ENCODE measurements around the gene C14orf132. TPM values are rescaled to one million over a fixed set of nuclear protein-coding genes. Genes with fewer than 3 reads are reported as not detected.

The C14orf132 gene
- polyA plus RNA-seq, 3 donors: not detected

- Histone ChIP-seq H4K20me1 (ENCODE audit: insufficient read depth, low read length) (no peaks in the 10 kb centered on the region), H3K4me3 (replicated peaks in 1 of 3; ENCODE audit: low read depth in 2 of 3, low read length in 3 of 3) (no peak overlapping the region), H3K36me3 (replicated peaks in 1 of 2; ENCODE audit: control insufficient read depth in 1 of 2, insufficient read depth in 2 of 2, low read length in 2 of 2) (no peaks in the 10 kb centered on the region), H3K27me3 (ENCODE audit: control insufficient read depth in 2 of 2, insufficient read depth in 2 of 2, low read length in 2 of 2) (no peaks in the 10 kb centered on the region), H3K4me1 (ENCODE audit: control insufficient read depth in 1 of 2, insufficient read depth in 2 of 2, low read length in 2 of 2) (no peaks in the 10 kb centered on the region), H2AFZ (ENCODE audit: insufficient read depth, low read depth, low read length, poor library complexity, severe bottlenecking) (no peak overlapping the region), H3K79me2 (ENCODE audit: insufficient read depth, low read length) (no peaks in the 10 kb centered on the region), H3K9me3 (replicated peaks in 1 of 2; ENCODE audit: control insufficient read depth in 1 of 2, insufficient read depth in 1 of 2, low read length in 2 of 2) (no peaks in the 10 kb centered on the region), H3K9ac (ENCODE audit: insufficient read depth, low read length, poor library complexity, severe bottlenecking) (no peak overlapping the region), H3K27ac (ENCODE audit: low read depth in 1 of 2, low read length in 2 of 2) (no peak overlapping the region), H3K4me2 (replicated peaks; ENCODE audit: extremely low read depth, low read length, poor library complexity, severe bottlenecking) (no peak overlapping the region)
- intact Hi-C loops (cut with micrococcal nuclease): no loop called here
- no peak overlapping the region for H3K27ac Mint-ChIP-seq
- H3K36me3 Mint-ChIP-seq: no peaks in the 10 kb centered on the region
- TF ChIP-seq CTCF (IDR thresholded peaks at IDR 0.05): no peak
- peaks cover 4 to 11% (median 7%) of the 10 kb centered on the region in 3 donors for H3K27me3 Mint-ChIP-seq (ENCODE audit: low read depth in 3 of 3)
- H3K4me3 Mint-ChIP-seq: no peak overlapping the region
- H3K4me1 Mint-ChIP-seq: no peaks in the 10 kb centered on the region
- no peak for DNase-seq
- peaks cover 0 to 2% (median 0%) of the 10 kb centered on the region in 7 donors for H3K9me3 Mint-ChIP-seq
- no CpG with 5 or more reads among the region's 8 CpGs for WGBS (ENCODE audit: insufficient coverage)
Measured at GRCh38 chr14:96079066-96079465, 39.9 kb downstream of the C14orf132 start.

GRCh38 chr14:96080571-96080970 lies 41.4 kb downstream of the C14orf132 start:
- H3K79me2 ChIP-seq (ENCODE audit: insufficient read depth, low read length): no peaks in the 10 kb centered on the region
- H3K27me3 ChIP-seq (ENCODE audit: control insufficient read depth in 2 of 2, insufficient read depth in 2 of 2, low read length in 2 of 2): no peaks in the 10 kb centered on the region
- H3K27me3 Mint-ChIP-seq (ENCODE audit: low read depth in 3 of 3): peaks cover 4 to 8% (median 5%) of the 10 kb centered on the region in 3 donors
- H3K27ac Mint-ChIP-seq: no peak overlapping the region
- H3K4me2 ChIP-seq (replicated peaks; ENCODE audit: extremely low read depth, low read length, poor library complexity, severe bottlenecking): no peak overlapping the region
- peaks cover 0 to 2% (median 0%) of the 10 kb centered on the region in 7 donors for H3K9me3 Mint-ChIP-seq
- no peak for DNase-seq
- TF ChIP-seq CTCF (IDR thresholded peaks at IDR 0.05): no peak
- no peaks in the 10 kb centered on the region for H3K36me3 Mint-ChIP-seq
- H4K20me1 ChIP-seq (ENCODE audit: insufficient read depth, low read length): no peaks in the 10 kb centered on the region
- no peak overlapping the region for H3K27ac ChIP-seq (ENCODE audit: low read depth in 1 of 2, low read length in 2 of 2)
- 85% methylated on average over 9 of the region's 10 CpGs for WGBS (ENCODE audit: insufficient coverage)
- H3K9ac ChIP-seq (ENCODE audit: insufficient read depth, low read length, poor library complexity, severe bottlenecking): no peak overlapping the region
- no peak overlapping the region for H3K4me3 ChIP-seq (replicated peaks in 1 of 3; ENCODE audit: low read depth in 2 of 3, low read length in 3 of 3)
- intact Hi-C loops (cut with micrococcal nuclease): no loop called here
- no peaks in the 10 kb centered on the region for H3K4me1 Mint-ChIP-seq
- H2AFZ ChIP-seq (ENCODE audit: insufficient read depth, low read depth, low read length, poor library complexity, severe bottlenecking): no peak overlapping the region
- H3K36me3 ChIP-seq (replicated peaks in 1 of 2; ENCODE audit: control insufficient read depth in 1 of 2, insufficient read depth in 2 of 2, low read length in 2 of 2): no peaks in the 10 kb centered on the region
- no peak overlapping the region for H3K4me3 Mint-ChIP-seq
- H3K4me1 ChIP-seq (ENCODE audit: control insufficient read depth in 1 of 2, insufficient read depth in 2 of 2, low read length in 2 of 2): no peaks in the 10 kb centered on the region
- no peaks in the 10 kb centered on the region for H3K9me3 ChIP-seq (replicated peaks in 1 of 2; ENCODE audit: control insufficient read depth in 1 of 2, insufficient read depth in 1 of 2, low read length in 2 of 2)
